Panc1 (cell line): ENCODE data around the gene SKA3. TPM values are rescaled to one million over a fixed set of nuclear protein-coding genes. Genes with fewer than 3 reads are reported as not detected.
"Not testable (repeated sequence)": the region's sequence is repeated elsewhere in the genome, so short reads cannot be mapped to it uniquely, and the experiment has no call there.

Source experiments
- ATAC-seq: fragments of 200-7000 bp; cut with Tn5 transposase; 2 replicates; pipeline ENCODE4 v1.9.1; 2020; ENCODE audit warnings: mild to moderate bottlenecking, moderate library complexity
- BruUV-seq: library from RNA; stranded (reverse); fragments of 400-500 nt; replicated peaks from 2 replicates; lab custom pipeline; 2021; lab: Mats Ljungman, UMichigan
- CTCF ChIA-PET: fragments of 300-600 bp; sonication (Branson Sonifier 250); formaldehyde crosslinking; loops from one replicate; lab custom pipeline; 2022; ENCODE audit warnings: antibody characterized with exemption; lab: Charles Lee
- POLR2A ChIA-PET: fragments of 300-600 bp; sonication (Branson Sonifier 250); formaldehyde crosslinking; loops from one replicate; lab custom pipeline; 2022; ENCODE audit warnings: antibody characterized with exemption; lab: Charles Lee
- DNase-seq: peaks from one replicate; pipeline ENCODE4 v3.0.0-alpha.2; 2010; ENCODE audit warnings: low read depth, low spot score
- H3K27ac ChIP-seq: 2 replicates; pipeline ENCODE4 v1.5.1; 2011; ENCODE audit warnings: mild to moderate bottlenecking, low read length, inconsistent platforms
- H3K27me3 ChIP-seq: fragments of 200-500 bp; sonication (Bioruptor generic); 2 replicates; pipeline ENCODE4 v1.6.0; 2014; ENCODE audit warnings: low read length, inconsistent platforms; ENCODE audit not compliant: control insufficient read depth, insufficient read depth
- H3K36me3 ChIP-seq: fragments of 200-500 bp; sonication (Bioruptor generic); 2 replicates; pipeline ENCODE4 v1.5.1; 2014; ENCODE audit warnings: inconsistent platforms, mild to moderate bottlenecking, low read length, moderate library complexity; ENCODE audit not compliant: control insufficient read depth, insufficient read depth
- H3K4me1 ChIP-seq: 2 replicates; pipeline ENCODE4 v1.5.1; 2011; ENCODE audit warnings: inconsistent platforms, mild to moderate bottlenecking, low read length, moderate library complexity; ENCODE audit not compliant: control insufficient read depth, insufficient read depth
- H3K4me3 ChIP-seq, 2 experiments: 2 replicates each; pipeline ENCODE4 v1.5.1; 2011 to 2012; ENCODE audit warnings: low read depth in 2 of 2, low read length in 2 of 2, mild to moderate bottlenecking in 2 of 2, inconsistent platforms in 1 of 2, moderate library complexity in 1 of 2
- H3K9me3 ChIP-seq: fragments of 200-500 bp; sonication (Bioruptor generic); 2 replicates; pipeline ENCODE4 v1.5.1; 2014; ENCODE audit warnings: low read depth, mild to moderate bottlenecking, inconsistent platforms, low read length, moderate library complexity; ENCODE audit not compliant: control insufficient read depth, insufficient read depth
- CTCF ChIP-seq: fragments of 450-650 bp; IDR thresholded peaks from 2 replicates; pipeline ENCODE4 v1.5.1; 2017; ENCODE audit warnings: mild to moderate bottlenecking
- POLR2AphosphoS5 ChIP-seq: IDR thresholded peaks from 2 replicates; pipeline ENCODE4 v1.6.1; 2012; ENCODE audit warnings: mild to moderate bottlenecking, low read depth, low read length, moderate library complexity
- REST ChIP-seq, 2 experiments: IDR thresholded peaks; 2 replicates each; pipeline ENCODE4 v1.6.1; 2011 to 2012; ENCODE audit warnings: low read depth in 2 of 2, control low read depth in 1 of 2, low read length in 1 of 2, mild to moderate bottlenecking in 1 of 2, moderate library complexity in 1 of 2; ENCODE audit not compliant: insufficient read depth in 1 of 2
- SIN3A ChIP-seq: IDR thresholded peaks from 2 replicates; pipeline ENCODE4 v1.6.1; 2012; ENCODE audit warnings: low read depth, mild to moderate bottlenecking, low read length, moderate library complexity, borderline replicate concordance; ENCODE audit not compliant: insufficient read depth
- TCF7L2 ChIP-seq: IDR thresholded peaks from 2 replicates; pipeline ENCODE4 v1.6.1; 2011; ENCODE audit warnings: mild to moderate bottlenecking, low read depth, low read length, inconsistent platforms
- in situ Hi-C: cut with HindIII; loops from 2 replicates; pipeline ENCODE4 v1.10.0; 2016; ENCODE audit warnings: low sequenced_read_pairs, low pct_unique_long_range_greater_than_20kb
- intact Hi-C: fragments of 100-400 bp; cut with micrococcal nuclease; formaldehyde crosslinking; loops from one replicate; pipeline ENCODE4 v1.10.0; 2022; ENCODE audit not compliant: unreplicated experiment
- total RNA-seq: library from RNA; stranded (reverse); gene quantifications from one replicate; pipeline ENCODE4 v1.2.1, GENCODE V29; 2021; ENCODE audit not compliant: unreplicated experiment

The SKA3 gene
- total RNA-seq, 1 experiment from 2014 or later: 15.1 TPM

GRCh38 chr13:21198391-21198790, 22.0 kb upstream of the SKA3 start:
- BruUV-seq, DNase-seq, ATAC-seq, H3K4me3 ChIP-seq, intact Hi-C loops, H3K27ac ChIP-seq, in situ Hi-C loops, H3K9me3 ChIP-seq, H3K27me3 ChIP-seq, CTCF ChIA-PET, H3K36me3 ChIP-seq, POLR2A ChIA-PET, H3K4me1 ChIP-seq: not testable (repeated sequence)

GRCh38 chr13:21197606-21198225, 21.4 kb upstream of the SKA3 start:
- H3K36me3 ChIP-seq, H3K27ac ChIP-seq, H3K9me3 ChIP-seq, BruUV-seq, H3K4me3 ChIP-seq, POLR2A ChIA-PET, DNase-seq, ATAC-seq, intact Hi-C loops, in situ Hi-C loops, H3K4me1 ChIP-seq, H3K27me3 ChIP-seq: not testable (repeated sequence)
- CTCF ChIA-PET: interaction anchor here (0.5 kb wide), 1 partner anchor 102 kb away, joined by 3 read pairs; no protein-coding TSS in a partner anchor

- ATAC-seq, BruUV-seq, H3K4me1 ChIP-seq, H3K27ac ChIP-seq, in situ Hi-C loops, CTCF ChIA-PET, POLR2A ChIA-PET, H3K4me3 ChIP-seq, H3K36me3 ChIP-seq, intact Hi-C loops, H3K27me3 ChIP-seq, H3K9me3 ChIP-seq, DNase-seq: not testable (repeated sequence)
These were observed 18.4 kb upstream of the SKA3 start for GRCh38 chr13:21194756-21195155.

- H3K36me3 ChIP-seq, intact Hi-C loops, H3K4me3 ChIP-seq, DNase-seq, H3K27me3 ChIP-seq, ATAC-seq, POLR2A ChIA-PET, CTCF ChIA-PET, in situ Hi-C loops, H3K4me1 ChIP-seq, BruUV-seq, H3K9me3 ChIP-seq, H3K27ac ChIP-seq: not testable (repeated sequence)
These were observed 10.1 kb upstream of the SKA3 start for GRCh38 chr13:21186410-21186809.

- Histone ChIP-seq H3K4me3 (no peak overlapping the region), H3K9me3 (no peaks in the 10 kb centered on the region), H3K4me1 (peaks cover 6% of the 10 kb centered on the region; the same call in 1 of the 2 replicates), H3K27ac (no peak overlapping the region), H3K36me3 (no peaks in the 10 kb centered on the region; the same call in 1 of the 2 replicates), H3K27me3 (no peaks in the 10 kb centered on the region)
- intact Hi-C loops (no loop called here), in situ Hi-C loops (no loop called here)
- DNase-seq (no peak), ATAC-seq (no peak)
- POLR2A ChIA-PET: no interaction called here
- CTCF ChIA-PET: no interaction called here
- no TSS peak for BruUV-seq
- TF ChIP-seq TCF7L2: no peak
- TF ChIP-seq SIN3A: no peak
- TF ChIP-seq REST (IDR thresholded peaks at IDR 0.05; ENCODE audit: insufficient read depth in 1 of 2, low read depth in 2 of 2, low read length in 1 of 2): no peak
- no peak for TF ChIP-seq CTCF
- no peak for TF ChIP-seq POLR2AphosphoS5
These were observed 5.3 kb upstream of the SKA3 start for GRCh38 chr13:21181671-21182070.
